Measurements from ENCODE around the gene TACO1.

TACO1 gene

GRCh38 chr17:63635290-63635689, 34.6 kb downstream of the TACO1 start:
- in situ Hi-C loops (cut with MboI; ENCODE audit: low sequenced_read_pairs) = no loop called here

DNA sequence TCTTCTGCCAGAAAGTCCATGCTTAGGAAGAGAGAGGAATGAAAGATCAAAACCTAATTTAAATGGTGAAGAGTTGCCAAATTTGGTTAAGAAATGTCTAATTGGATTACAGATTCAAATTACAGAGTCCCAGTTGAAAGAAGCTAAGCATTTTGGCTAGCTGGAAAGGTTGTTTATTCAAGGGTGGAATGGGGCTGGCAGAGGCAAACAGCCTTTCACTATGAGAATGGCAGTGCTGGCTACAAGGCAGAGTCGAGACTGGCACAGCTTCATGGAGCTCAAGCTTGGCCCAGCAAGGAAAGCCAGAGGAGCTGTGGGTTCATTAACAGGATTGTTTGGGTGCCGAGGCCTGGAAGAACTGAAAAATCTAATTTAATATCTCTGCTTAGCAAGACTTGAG, 35.1 kb downstream of the TACO1 start:
- in situ Hi-C loops (cut with MboI; ENCODE audit: low sequenced_read_pairs) = no loop called here

DNA sequence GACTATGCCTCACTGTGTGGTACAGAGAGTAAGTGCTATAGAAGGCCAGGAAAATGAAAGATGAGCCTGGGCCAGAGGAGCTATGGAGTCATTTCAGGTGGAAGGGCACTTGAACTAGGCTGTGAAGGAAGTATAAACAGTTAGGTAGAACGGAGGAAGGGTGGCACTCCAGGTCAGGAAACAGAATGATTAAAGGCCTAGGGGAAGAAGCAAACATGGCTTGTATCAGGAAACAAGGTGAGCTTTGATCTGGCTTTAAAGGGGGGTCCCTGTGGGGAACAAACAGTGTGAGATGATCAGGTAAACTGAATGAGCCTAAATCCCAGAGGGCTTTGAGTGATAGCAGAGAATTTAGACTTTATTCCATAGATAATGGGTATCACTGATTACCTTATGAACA, 38.4 kb downstream of the TACO1 start:
- in situ Hi-C loops (cut with MboI; ENCODE audit: low sequenced_read_pairs) = no loop called here

GRCh38 chr17:63640038-63640437, 39.3 kb downstream of the TACO1 start:
- in situ Hi-C loops (cut with MboI; ENCODE audit: low sequenced_read_pairs) = no loop called here

- in situ Hi-C loops (cut with MboI; ENCODE audit: low sequenced_read_pairs) = no loop called here
Measured at GRCh38 chr17:63641692-63642448, 41.2 kb downstream of the TACO1 start.

GRCh38 chr17:63644846-63645245, 44.2 kb downstream of the TACO1 start:
- in situ Hi-C loops (cut with MboI; ENCODE audit: low sequenced_read_pairs) = no loop called here

DNA sequence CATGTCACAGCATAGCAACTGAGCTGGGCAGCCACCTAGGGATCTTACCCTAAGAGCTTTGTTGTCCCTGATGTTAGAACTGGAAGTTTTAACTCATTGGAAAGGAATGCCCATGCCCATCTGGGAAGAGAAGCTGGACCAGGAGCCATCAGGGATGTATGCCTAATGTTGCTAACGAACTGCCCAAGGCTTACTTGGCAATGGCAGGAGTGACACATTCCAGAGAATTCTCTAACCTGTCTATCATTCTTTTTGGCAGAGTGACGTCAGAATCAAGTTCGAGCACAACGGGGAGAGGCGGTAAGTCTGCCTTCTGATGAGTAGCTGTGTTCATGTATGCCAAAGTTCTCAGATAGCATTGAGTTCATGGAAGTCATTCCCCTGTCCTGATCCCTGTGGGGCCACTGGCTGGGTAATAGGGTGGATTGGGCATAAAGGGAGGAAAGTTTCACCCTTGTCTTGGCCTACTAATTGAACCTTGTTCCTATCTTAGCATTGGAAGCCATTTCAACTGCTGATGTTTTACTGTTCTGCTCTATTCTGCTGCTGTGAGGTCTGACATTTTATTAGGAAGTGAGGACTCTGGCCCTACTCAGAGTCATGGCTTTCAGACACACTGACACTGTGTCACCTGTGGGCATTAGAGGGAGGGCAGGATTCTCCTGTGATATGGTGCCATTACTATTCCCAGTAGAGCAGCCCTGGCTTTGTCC, 45.2 kb downstream of the TACO1 start:
- in situ Hi-C loops (cut with MboI; ENCODE audit: low sequenced_read_pairs) = no loop called here

DNA sequence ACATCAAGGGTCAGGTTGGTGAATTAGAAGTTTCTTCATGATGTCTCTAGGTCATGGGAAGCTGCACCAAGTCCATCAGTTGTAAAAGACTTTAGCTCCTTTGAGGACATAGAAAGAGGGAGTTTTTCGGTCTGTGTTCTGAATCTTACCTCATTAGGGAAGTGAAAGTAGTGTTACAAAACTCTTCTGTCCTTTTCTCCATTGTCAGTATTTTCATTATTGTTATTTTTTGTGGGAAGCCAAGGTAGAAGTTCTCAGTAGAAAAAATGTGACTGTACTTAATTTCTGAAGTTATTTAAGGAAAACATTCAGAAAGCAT, 45.8 kb downstream of the TACO1 start:
- in situ Hi-C loops (cut with MboI; ENCODE audit: low sequenced_read_pairs) = no loop called here

DNA sequence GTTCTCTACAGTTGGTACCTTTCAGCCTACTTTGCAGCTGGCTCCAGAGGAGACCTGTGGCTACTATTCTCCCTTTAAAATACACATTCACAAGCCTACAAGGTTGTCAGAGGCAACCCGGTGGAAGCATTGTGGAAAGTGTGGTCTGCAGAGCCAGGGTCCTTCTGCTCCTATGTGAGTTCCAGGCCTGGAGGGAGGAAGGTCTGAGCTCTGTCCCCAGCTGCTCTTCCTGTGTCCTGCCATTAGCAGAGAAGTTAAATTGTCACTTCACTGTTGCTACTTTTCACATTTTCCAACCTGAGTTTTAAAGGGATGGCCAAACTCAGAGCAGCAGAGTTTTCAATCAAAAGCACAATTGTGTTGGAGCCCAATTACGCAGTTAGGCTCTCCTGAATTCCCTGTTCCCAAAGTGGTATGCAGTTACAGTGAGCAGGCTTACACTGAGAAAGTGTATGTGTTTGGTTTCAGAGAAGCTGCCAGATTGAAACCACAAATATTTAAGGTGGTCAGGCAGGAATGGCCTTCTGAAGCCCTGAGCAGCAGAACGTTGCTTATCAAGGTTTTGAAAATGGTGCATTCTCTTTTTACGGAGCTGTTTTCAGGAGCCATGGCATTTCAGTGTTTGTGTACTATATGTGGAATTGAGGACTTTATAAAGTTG, 46.5 kb downstream of the TACO1 start:
- in situ Hi-C loops (cut with MboI; ENCODE audit: low sequenced_read_pairs) = no loop called here

GRCh38 chr17:63647936-63648335, 47.2 kb downstream of the TACO1 start:
- in situ Hi-C loops (cut with MboI; ENCODE audit: low sequenced_read_pairs) = no loop called here

GRCh38 chr17:63649813-63650212, 49.1 kb downstream of the TACO1 start:
- in situ Hi-C loops (cut with MboI; ENCODE audit: low sequenced_read_pairs) = no loop called here

DNA sequence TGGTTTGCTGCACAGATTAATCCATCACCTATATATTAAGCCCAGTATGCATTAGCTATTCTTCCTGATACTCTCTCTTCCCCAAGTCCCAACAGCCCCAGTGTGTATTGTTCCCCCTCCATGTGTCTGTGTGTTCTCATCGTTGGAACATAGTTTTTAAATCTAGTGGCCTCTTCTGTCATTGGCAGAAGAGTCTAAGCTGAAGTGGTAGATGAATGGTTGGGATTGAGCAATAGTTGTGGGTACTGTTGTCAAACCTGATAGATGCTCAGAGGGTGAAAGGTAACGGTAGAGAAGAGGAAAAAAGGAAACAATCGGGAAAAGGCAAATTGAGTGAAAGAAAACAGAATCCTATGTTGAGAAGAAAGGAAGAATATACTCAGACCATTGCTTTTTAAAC, 51.4 kb downstream of the TACO1 start:
- in situ Hi-C loops (cut with MboI; ENCODE audit: low sequenced_read_pairs) = no loop called here

- in situ Hi-C loops (cut with MboI; ENCODE audit: low sequenced_read_pairs) = no loop called here
Measured at GRCh38 chr17:63653050-63653449, 52.4 kb downstream of the TACO1 start.

DNA sequence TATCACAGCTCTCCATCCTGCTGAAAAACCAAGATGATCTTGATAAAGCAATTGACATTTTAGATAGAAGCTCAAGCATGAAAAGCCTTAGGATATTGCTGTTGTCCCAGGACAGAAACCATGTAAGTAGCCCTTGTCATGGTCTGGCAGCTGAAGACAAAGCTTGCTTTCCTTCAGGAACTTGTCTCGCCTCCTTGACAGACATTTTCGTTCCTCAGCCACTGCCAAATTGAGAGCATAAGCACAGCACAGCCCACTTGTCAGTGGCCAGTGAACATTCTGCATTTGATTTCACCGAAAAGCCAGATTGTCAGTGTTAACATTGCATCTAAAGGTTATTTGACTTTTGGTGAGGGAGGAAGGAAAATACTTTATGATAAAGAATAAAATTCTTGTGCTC, 57.1 kb downstream of the TACO1 start:
- in situ Hi-C loops (cut with MboI; ENCODE audit: low sequenced_read_pairs) = no loop called here
